Omental fat pad (tissue), 4 donors: ENCODE measurements around the gene SPIRE2. TPM values are rescaled to one million over a fixed set of nuclear protein-coding genes. Genes with fewer than 3 reads are reported as not detected.
A peak's percentile ranks its signal among the peaks of the same experiment; 100 is the strongest.
"Not testable (repeated sequence)": the region's sequence is repeated elsewhere in the genome, so short reads cannot be mapped to it uniquely, and the experiment has no call there.

Experiments used
- ATAC-seq: fragments of 150-250 bp; one replicate; pipeline ENCODE4 v1.9.1; 2016; ENCODE audit warnings: mild to moderate bottlenecking, moderate library complexity; ENCODE audit not compliant: low FRiP score
- DNase-seq: peaks from one replicate; pipeline ENCODE4 v3.0.0-alpha.2; 2019; ENCODE audit warnings: low spot score
- total RNA-seq, 4 donors: library from RNA; depleted of rRNA; stranded (reverse); fragments of >200 nt; gene quantifications; one replicate each; pipeline ENCODE4 v1.1.0, GENCODE V29; 2016
- TF ChIP-seq, protein P1 (sequence below), 3 donors: fragments of 450-650 bp; IDR thresholded peaks; one replicate each; pipeline ENCODE4 v1.5.1; 2016 to 2017; ENCODE audit warnings: antibody characterized with exemption in 3 of 3, mild to moderate bottlenecking in 3 of 3, moderate library complexity in 2 of 3

Gene SPIRE2
- total RNA-seq, 4 donors from 2014 or later: 2.4 to 4.8 (median 3.2) TPM

DNA sequence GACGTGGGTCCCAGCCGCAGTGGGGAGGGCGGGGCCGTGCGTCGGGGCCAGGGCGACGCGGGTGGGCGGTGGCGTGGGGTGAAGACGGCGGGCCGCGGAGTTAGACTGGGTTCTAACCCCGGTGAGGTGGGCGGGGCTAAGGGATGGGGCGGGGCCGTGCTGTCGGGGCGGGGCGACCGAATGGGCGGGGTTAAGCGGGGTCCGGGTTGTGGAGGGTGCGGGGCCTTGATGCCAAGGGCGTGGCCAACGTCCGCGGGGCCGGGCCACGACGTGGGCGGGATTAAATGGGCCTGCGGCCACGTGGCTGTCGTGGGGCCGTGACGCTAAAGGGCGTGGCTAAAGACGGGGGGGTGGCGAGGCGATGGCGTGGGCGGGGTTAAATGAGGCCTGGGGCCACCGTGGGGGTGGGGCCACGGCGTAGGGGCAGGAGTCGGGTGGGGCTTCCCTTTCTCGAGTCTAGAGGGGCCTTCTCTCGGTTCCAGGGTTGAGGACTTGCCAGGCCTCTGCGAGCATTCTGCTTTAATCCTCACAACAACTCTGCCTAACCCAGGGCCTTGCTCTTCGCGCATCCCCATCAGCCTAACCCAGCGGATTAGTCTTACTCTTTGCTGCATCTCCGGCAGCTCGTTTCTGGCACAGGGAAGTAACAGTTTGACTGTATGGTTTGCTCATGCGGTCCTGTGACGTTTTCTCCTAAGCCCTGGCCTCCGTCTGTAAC lies 45.9 kb downstream of the SPIRE2 start:
- peak; percentile 92 for ATAC-seq
- DNase-seq: peak; percentile 94
- TF ChIP-seq, protein P1, sequence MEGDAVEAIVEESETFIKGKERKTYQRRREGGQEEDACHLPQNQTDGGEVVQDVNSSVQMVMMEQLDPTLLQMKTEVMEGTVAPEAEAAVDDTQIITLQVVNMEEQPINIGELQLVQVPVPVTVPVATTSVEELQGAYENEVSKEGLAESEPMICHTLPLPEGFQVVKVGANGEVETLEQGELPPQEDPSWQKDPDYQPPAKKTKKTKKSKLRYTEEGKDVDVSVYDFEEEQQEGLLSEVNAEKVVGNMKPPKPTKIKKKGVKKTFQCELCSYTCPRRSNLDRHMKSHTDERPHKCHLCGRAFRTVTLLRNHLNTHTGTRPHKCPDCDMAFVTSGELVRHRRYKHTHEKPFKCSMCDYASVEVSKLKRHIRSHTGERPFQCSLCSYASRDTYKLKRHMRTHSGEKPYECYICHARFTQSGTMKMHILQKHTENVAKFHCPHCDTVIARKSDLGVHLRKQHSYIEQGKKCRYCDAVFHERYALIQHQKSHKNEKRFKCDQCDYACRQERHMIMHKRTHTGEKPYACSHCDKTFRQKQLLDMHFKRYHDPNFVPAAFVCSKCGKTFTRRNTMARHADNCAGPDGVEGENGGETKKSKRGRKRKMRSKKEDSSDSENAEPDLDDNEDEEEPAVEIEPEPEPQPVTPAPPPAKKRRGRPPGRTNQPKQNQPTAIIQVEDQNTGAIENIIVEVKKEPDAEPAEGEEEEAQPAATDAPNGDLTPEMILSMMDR (IDR thresholded peaks at IDR 0.05): no peak

DNA sequence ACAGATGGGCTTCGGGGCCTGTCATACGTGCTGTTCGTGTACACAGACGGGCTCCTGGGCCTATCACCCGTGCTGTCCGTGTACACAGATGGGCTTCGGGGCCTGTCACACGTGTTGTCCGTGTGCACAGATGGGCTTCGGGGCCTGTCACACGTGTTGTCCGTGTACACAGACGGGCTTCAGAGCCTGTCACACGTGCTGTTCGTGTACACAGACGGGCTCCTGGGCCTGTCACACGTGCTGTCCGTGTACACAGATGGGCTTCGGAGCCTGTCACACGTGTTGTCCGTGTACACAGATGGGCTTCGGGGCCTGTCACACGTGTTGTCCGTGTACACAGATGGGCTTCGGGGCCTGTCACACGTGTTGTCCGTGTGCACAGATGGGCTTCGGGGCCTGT lies 50.8 kb downstream of the SPIRE2 start:
- DNase-seq, ATAC-seq: not testable (repeated sequence)

DNA sequence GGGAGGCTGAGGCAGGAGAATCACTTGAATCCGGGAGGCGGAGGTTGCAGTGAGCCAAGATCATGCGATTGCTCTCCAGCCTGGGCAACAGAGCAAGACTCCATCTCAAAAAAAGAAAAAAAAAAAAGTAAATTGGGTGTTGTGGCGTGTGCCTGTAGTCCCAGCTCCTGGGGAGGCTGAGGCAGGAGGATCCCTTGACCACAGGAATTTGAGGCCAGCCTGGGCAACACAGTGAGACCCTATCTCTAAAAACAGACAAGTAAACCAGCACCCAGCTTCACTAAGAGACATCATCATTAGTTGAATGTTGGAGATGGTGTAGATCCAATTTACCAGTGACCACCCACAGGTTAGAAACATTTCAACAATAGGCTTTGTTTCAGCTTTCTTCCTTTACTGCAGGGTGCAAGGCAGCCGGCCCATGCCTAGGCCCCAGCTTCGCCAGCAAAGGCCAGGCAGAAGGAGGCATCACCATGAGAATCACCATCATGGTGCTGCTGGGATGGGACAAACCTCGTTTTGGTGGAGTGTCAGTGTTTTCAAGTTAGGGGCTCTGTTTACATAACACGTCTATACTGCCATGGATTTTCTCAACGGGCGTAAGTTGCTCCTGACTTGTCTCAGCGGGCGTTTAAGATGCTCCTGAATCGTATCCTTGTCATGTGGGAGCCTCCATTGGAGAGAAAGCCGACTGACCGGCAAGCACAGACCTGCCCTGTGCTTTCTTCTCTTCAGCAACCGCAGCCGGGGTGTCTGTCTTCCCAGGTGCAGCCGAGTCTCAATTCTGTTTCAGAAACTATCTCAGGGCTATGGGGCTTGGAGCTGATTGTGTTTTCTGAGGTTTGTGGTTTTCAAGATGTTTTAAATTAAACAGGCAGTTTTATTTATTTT lies 52.4 kb downstream of the SPIRE2 start:
- TF ChIP-seq, protein P1 (IDR thresholded peaks at IDR 0.05): no peak
- no peak for DNase-seq
- no peak for ATAC-seq

DNA sequence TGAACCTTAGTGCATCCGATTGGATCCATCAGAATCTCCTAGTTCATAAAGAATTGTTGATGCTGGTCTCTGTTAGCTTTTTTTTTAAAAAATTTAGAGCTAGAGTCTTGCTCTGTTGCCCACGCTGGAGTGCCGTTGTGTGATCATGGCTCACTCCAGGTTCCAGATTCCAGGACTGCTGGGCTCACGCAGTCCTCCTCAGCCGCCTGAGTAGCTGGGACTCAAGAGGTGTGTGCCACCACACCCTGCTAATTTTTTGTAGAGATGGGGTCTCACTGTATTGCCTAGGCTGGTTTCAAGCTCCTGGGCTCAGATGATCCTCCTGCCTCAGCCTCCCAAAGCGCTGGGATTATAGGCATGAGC lies 53.1 kb downstream of the SPIRE2 start:
- DNase-seq (no peak), ATAC-seq (no peak)
- TF ChIP-seq, protein P1 (IDR thresholded peaks at IDR 0.05): no peak

DNA sequence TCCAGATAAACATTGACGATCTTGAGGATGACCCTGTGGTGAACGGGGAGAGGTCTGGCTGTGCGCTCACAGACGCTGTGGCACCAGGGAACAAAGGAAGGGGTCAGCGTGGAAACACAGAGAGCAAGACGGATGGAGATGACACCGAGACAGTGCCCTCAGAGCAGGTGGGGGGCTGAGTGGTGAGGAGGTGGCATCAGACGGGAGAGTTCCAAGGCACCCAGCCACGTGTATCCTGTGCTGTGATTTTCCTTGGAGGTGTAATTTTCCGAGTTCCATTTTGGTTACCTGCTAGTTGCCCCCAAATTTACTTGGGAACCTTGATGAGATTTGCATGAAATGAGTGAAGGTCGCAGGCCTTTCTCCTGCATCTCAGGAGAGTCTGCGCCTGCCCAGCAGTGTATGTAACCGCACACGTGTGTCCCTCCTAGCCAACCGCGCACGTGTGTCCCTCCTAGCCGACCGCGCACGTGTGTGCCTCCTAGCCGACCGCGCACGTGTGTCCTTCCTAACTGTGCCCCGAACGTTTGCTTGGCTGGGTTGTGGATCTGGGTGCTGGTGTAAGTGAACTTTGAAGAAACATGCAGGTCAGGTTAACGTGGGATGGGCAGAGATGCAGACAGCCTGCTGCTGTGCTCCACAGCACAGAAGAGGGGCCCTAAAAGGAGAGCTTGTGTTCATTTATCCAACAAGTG lies 55.2 kb downstream of the SPIRE2 start:
- ATAC-seq (no peak), DNase-seq (no peak)

DNA sequence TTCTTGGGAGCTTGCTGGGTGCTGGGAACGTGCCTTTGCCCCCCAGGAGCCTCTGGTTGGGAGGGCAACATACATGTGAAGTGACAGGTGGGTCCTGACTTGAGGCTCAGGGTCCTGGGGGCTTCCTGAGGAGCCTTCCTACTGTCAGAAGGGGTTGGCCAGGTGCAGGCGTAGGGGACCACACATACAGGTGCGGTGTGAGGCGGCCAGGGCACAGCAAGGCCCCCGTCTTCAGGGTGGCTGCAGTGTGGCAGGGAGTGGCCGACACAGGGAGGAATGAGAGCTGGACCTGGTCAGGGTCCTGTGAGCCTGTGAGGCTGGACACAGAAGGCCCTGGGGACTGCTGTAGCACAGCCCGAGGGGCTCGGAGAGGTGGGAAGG lies 55.8 kb downstream of the SPIRE2 start:
- TF ChIP-seq, protein P1 (IDR thresholded peaks at IDR 0.05): no peak
- no peak for DNase-seq
- ATAC-seq: no peak

More for the DNA sequence above, 55.2 kb downstream of the SPIRE2 start:
- TF ChIP-seq, protein P1 (IDR thresholded peaks at IDR 0.05): no peak

DNA sequence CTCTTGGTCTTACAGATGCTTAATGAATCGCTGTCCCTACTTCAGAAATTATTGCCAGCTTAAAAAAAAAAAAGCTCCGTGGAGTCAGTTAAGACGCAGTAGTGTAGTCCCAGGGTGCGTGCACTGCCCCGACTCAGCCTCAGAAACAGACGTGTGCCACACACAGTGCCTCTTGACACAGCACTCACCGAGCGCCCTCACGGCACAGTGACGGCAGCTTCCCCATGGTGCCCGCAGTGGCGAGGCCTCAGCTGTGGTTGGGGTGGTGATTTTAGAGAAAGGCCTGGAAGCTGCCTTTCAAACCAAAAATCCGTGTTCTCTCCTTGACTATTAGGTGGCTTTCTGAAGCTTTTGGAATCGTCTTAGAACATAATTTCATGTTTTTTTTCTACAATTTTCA lies 59.0 kb downstream of the SPIRE2 start:
- TF ChIP-seq, protein P1 (IDR thresholded peaks at IDR 0.05): no peak
- ATAC-seq: no peak
- DNase-seq: no peak
